Measurements from ENCODE around the gene LIN54. TPM values are rescaled to one million over a fixed set of nuclear protein-coding genes. Genes with fewer than 3 reads are reported as not detected.

LIN54 gene
- total and polyA plus RNA-seq, 10 donors: 2.0 to 15.3 (median 12.5) TPM

- H3K4me1 ChIP-seq: peaks cover 15 to 47% (median 37%) of the 10 kb centered on the region in 6 donors
- intact Hi-C loops (cut with DNase I; ENCODE audit: low total_unique reads): loop anchor here (10.0 kb wide), 1 partner anchor 109 kb away; the partner anchor contains the start of gene THAP9
- no peaks in the 10 kb centered on the region for H3K27me3 ChIP-seq (replicated peaks in 1 of 7)
- no peaks in the 10 kb centered on the region for H3K9me3 ChIP-seq
- no peaks in the 10 kb centered on the region for H3K36me3 ChIP-seq
- H3K4me3 ChIP-seq: peak overlapping the region in 3 of 8 donors; percentile 79 to 97 (median 88)
- no peak for DNase-seq
- TF ChIP-seq CTCF (IDR thresholded peaks at IDR 0.05 in 8 of 11, conservative IDR thresholded peaks at IDR 0.05 in 3 of 11) (no peak), POLR2A (IDR thresholded peaks at IDR 0.05) (no peak), POLR2AphosphoS5 (IDR thresholded peaks at IDR 0.05) (no peak)
- peak overlapping the region in 6 of 8 donors; percentile 93 to 96 (median 94) for H3K27ac ChIP-seq
These were observed 3.3 kb upstream of the LIN54 start for GRCh38 chr4:83013902-83014301.

GRCh38 chr4:83013420-83013867, 2.8 kb upstream of the LIN54 start:
- no peaks in the 10 kb centered on the region for H3K27me3 ChIP-seq (replicated peaks in 1 of 7)
- DNase-seq: no peak
- H3K36me3 ChIP-seq: no peaks in the 10 kb centered on the region
- peak overlapping the region; percentile 31 to 96 (median 94) for H3K27ac ChIP-seq
- peak overlapping the region; percentile 33 to 97 (median 80) for H3K4me3 ChIP-seq
- peaks cover 16 to 52% (median 42%) of the 10 kb centered on the region in 6 donors for H3K4me1 ChIP-seq
- 16 to 30% (median 23%) methylated on average over 13 of the region's 13 CpGs for WGBS, 5 donors
- intact Hi-C loops (cut with DNase I; ENCODE audit: low total_unique reads): loop anchor here (10.0 kb wide), 1 partner anchor 109 kb away; the partner anchor contains the start of gene THAP9
- TF ChIP-seq POLR2A (IDR thresholded peaks at IDR 0.05): no peak
- no peak for TF ChIP-seq CTCF (IDR thresholded peaks at IDR 0.05 in 8 of 11, conservative IDR thresholded peaks at IDR 0.05 in 3 of 11)
- TF ChIP-seq POLR2AphosphoS5 (IDR thresholded peaks at IDR 0.05): no peak
- no peaks in the 10 kb centered on the region for H3K9me3 ChIP-seq

- Histone ChIP-seq H3K36me3 (no peaks in the 10 kb centered on the region), H3K4me1 (peaks cover 16 to 58% (median 45%) of the 10 kb centered on the region in 6 donors), H3K27ac (peak overlapping the region; percentile 31 to 96 (median 94)), H3K9me3 (no peaks in the 10 kb centered on the region), H3K4me3 (peak overlapping the region; percentile 55 to 97 (median 80)), H3K27me3 (replicated peaks in 1 of 7) (no peaks in the 10 kb centered on the region)
- intact Hi-C loops (cut with DNase I; ENCODE audit: low total_unique reads): loop anchor here (10.0 kb wide), 1 partner anchor 108 kb away; the partner anchor contains the start of gene THAP9
- peak; percentile 100 for DNase-seq
- TF ChIP-seq POLR2AphosphoS5 (IDR thresholded peaks at IDR 0.05) (peak; percentile 95 to 97 (median 97)), POLR2A (IDR thresholded peaks at IDR 0.05) (peak in 1 of 3 donors; percentile 33), CTCF (IDR thresholded peaks at IDR 0.05 in 8 of 11, conservative IDR thresholded peaks at IDR 0.05 in 3 of 11) (peak; percentile 54 to 93 (median 76))
- WGBS, 5 donors: 0 to 1% (median 1%) methylated on average over 32 to 73 of the region's 73 CpGs
These were observed 2.2 kb upstream of the LIN54 start for GRCh38 chr4:83012687-83013419.

- H3K36me3 ChIP-seq: no peaks in the 10 kb centered on the region
- no peaks in the 10 kb centered on the region for H3K27me3 ChIP-seq (replicated peaks in 1 of 7)
- peak overlapping the region; percentile 55 to 97 (median 80) for H3K4me3 ChIP-seq
- intact Hi-C loops (cut with DNase I; ENCODE audit: low total_unique reads): loop anchor here (10.0 kb wide), 1 partner anchor 107 kb away; the partner anchor contains the start of gene THAP9
- TF ChIP-seq POLR2AphosphoS5 (IDR thresholded peaks at IDR 0.05) (no peak), POLR2A (IDR thresholded peaks at IDR 0.05) (no peak), CTCF (IDR thresholded peaks at IDR 0.05 in 8 of 11, conservative IDR thresholded peaks at IDR 0.05 in 3 of 11) (no peak)
- H3K9me3 ChIP-seq: no peaks in the 10 kb centered on the region
- peak overlapping the region; percentile 30 to 96 (median 94) for H3K27ac ChIP-seq
- 0% methylated on average over 16 to 43 of the region's 43 CpGs for WGBS, 5 donors
- peaks cover 16 to 64% (median 47%) of the 10 kb centered on the region in 6 donors for H3K4me1 ChIP-seq
- no peak for DNase-seq
These were observed 1.6 kb upstream of the LIN54 start for GRCh38 chr4:83012200-83012686.

Measured in spleen (tissue), 11 donors.